ENCODE data around the gene SLCO1C1. TPM values are rescaled to one million over a fixed set of nuclear protein-coding genes. Genes with fewer than 3 reads are reported as not detected.

SLCO1C1 gene
- total and polyA plus RNA-seq, 2 donors (not counting 1 experiment from before 2014, with no cell fraction given) = not detected

DNA sequence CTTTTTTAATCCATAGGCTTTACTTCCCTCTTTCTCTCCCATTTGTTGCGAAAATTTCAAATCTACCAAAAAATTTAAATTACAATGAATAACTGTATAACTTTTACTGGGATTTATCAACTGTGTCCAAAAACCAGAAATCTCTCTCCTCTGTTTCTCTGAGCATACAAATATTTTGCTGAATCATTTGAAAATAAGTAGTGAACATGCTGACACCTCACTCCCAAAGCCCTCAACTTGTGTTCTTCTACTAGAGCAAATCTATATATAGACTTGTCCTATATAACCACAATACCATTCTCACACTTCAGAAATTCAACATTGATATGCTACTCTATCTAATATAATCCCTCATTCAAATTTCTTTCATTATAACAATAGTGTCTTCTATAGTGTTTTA lies 53.1 kb downstream of the SLCO1C1 start:
- no peak overlapping the region for H3K4me3 ChIP-seq (ENCODE audit: control extremely low read depth in 1 of 5, extremely low read depth in 1 of 5, insufficient read depth in 1 of 5, low read depth in 2 of 5, low read length in 4 of 5)
- no peaks in the 10 kb centered on the region for H4K20me1 ChIP-seq (ENCODE audit: control insufficient read depth, insufficient read depth, low read length, poor library complexity, severe bottlenecking)
- intact Hi-C loops (cut with micrococcal nuclease) = no loop called here
- ATAC-seq (ENCODE audit: low read depth) (no peak), DNase-seq (no peak)
- no peaks in the 10 kb centered on the region for H3K4me1 ChIP-seq (ENCODE audit: control insufficient read depth in 2 of 2, insufficient read depth in 2 of 2, low read length in 2 of 2)
- H3K4me2 ChIP-seq (replicated peaks; ENCODE audit: low read depth, low read length, poor library complexity, severe bottlenecking) = no peak overlapping the region
- no peak overlapping the region for H3K27ac ChIP-seq (ENCODE audit: low read length in 2 of 2)
- H2AFZ ChIP-seq (ENCODE audit: insufficient read depth, low read depth, low read length, poor library complexity, severe bottlenecking) = no peak overlapping the region
- Mint-ChIP-seq H3K9me3 (ENCODE audit: insufficient read depth) (no peaks in the 10 kb centered on the region), H3K4me3 (no peak overlapping the region), H3K27ac (no peak overlapping the region), H3K4me1 (no peaks in the 10 kb centered on the region), H3K27me3 (no peaks in the 10 kb centered on the region)
- H3K9ac ChIP-seq (ENCODE audit: low read length) = no peak overlapping the region
- H3K9me3 ChIP-seq (ENCODE audit: control extremely low read depth in 1 of 3, control insufficient read depth in 2 of 3, insufficient read depth in 1 of 3, low read length in 2 of 3) = peaks cover 0 to 1% (median 0%) of the 10 kb centered on the region in 3 donors
- no peak for TF ChIP-seq EZH2 (IDR thresholded peaks at IDR 0.05; ENCODE audit: borderline replicate concordance, insufficient read depth, low read depth, low read length, poor library complexity, severe bottlenecking)
- TF ChIP-seq, protein P1, sequence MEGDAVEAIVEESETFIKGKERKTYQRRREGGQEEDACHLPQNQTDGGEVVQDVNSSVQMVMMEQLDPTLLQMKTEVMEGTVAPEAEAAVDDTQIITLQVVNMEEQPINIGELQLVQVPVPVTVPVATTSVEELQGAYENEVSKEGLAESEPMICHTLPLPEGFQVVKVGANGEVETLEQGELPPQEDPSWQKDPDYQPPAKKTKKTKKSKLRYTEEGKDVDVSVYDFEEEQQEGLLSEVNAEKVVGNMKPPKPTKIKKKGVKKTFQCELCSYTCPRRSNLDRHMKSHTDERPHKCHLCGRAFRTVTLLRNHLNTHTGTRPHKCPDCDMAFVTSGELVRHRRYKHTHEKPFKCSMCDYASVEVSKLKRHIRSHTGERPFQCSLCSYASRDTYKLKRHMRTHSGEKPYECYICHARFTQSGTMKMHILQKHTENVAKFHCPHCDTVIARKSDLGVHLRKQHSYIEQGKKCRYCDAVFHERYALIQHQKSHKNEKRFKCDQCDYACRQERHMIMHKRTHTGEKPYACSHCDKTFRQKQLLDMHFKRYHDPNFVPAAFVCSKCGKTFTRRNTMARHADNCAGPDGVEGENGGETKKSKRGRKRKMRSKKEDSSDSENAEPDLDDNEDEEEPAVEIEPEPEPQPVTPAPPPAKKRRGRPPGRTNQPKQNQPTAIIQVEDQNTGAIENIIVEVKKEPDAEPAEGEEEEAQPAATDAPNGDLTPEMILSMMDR (IDR thresholded peaks at IDR 0.05) = no peak
- ChIA-PET POLR2A (no interaction called here), CTCF (no interaction called here)
- H3K79me2 ChIP-seq (ENCODE audit: control insufficient read depth, insufficient read depth, low read length) = no peaks in the 10 kb centered on the region
- no peaks in the 10 kb centered on the region for H3K27me3 ChIP-seq (replicated peaks in 1 of 4; ENCODE audit: control extremely low read depth in 1 of 4, control insufficient read depth in 3 of 4, insufficient read depth in 4 of 4, low read length in 3 of 4)
- no CpG with 5 or more reads among the region's 1 CpG for WGBS (ENCODE audit: insufficient coverage)
- H3K36me3 ChIP-seq (replicated peaks in 1 of 2; ENCODE audit: control extremely low read depth in 1 of 2, control insufficient read depth in 1 of 2, extremely low read depth in 1 of 2, insufficient read depth in 2 of 2, low read length in 1 of 2) = no peaks in the 10 kb centered on the region

DNA sequence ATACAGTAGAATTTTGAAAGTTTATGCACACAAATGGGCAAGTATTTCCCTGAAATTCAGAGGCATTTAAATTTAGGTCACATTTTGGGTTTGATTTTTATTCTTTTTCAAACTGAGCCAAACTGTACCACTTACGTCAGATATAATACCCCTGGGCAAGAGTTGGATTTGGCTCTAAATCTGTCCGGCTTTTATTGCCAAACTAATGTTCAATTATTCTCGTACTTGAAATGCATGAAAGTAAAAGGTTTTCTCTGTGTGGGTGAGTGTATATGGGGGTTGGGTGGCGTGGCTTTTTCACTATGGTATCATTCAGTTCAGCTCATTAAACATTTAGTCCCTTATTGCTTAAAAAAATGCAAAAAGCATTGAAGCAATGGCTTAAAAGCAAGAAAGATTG lies 55.9 kb downstream of the SLCO1C1 start:
- H3K4me1 ChIP-seq (ENCODE audit: control insufficient read depth in 2 of 2, insufficient read depth in 2 of 2, low read length in 2 of 2) = no peaks in the 10 kb centered on the region
- H3K79me2 ChIP-seq (ENCODE audit: control insufficient read depth, insufficient read depth, low read length) = no peaks in the 10 kb centered on the region
- Mint-ChIP-seq H3K4me1 (no peaks in the 10 kb centered on the region), H3K4me3 (no peak overlapping the region), H3K27ac (no peak overlapping the region), H3K27me3 (no peaks in the 10 kb centered on the region), H3K9me3 (ENCODE audit: insufficient read depth) (no peaks in the 10 kb centered on the region)
- intact Hi-C loops (cut with micrococcal nuclease) = no loop called here
- CTCF ChIA-PET = no interaction called here
- no peaks in the 10 kb centered on the region for H3K9me3 ChIP-seq (ENCODE audit: control extremely low read depth in 1 of 3, control insufficient read depth in 2 of 3, insufficient read depth in 1 of 3, low read length in 2 of 3)
- no peaks in the 10 kb centered on the region for H3K36me3 ChIP-seq (replicated peaks in 1 of 2; ENCODE audit: control extremely low read depth in 1 of 2, control insufficient read depth in 1 of 2, extremely low read depth in 1 of 2, insufficient read depth in 2 of 2, low read length in 1 of 2)
- no CpG with 5 or more reads among the region's 4 CpGs for WGBS (ENCODE audit: insufficient coverage)
- DNase-seq = no peak
- H4K20me1 ChIP-seq (ENCODE audit: control insufficient read depth, insufficient read depth, low read length, poor library complexity, severe bottlenecking) = no peaks in the 10 kb centered on the region
- no peak overlapping the region for H3K27ac ChIP-seq (ENCODE audit: low read length in 2 of 2)
- no peak for ATAC-seq (ENCODE audit: low read depth)
- H3K4me2 ChIP-seq (replicated peaks; ENCODE audit: low read depth, low read length, poor library complexity, severe bottlenecking) = no peak overlapping the region
- POLR2A ChIA-PET = no interaction called here
- H3K9ac ChIP-seq (ENCODE audit: low read length) = no peak overlapping the region
- H3K27me3 ChIP-seq (replicated peaks in 1 of 4; ENCODE audit: control extremely low read depth in 1 of 4, control insufficient read depth in 3 of 4, insufficient read depth in 4 of 4, low read length in 3 of 4) = no peaks in the 10 kb centered on the region
- H2AFZ ChIP-seq (ENCODE audit: insufficient read depth, low read depth, low read length, poor library complexity, severe bottlenecking) = no peak overlapping the region
- TF ChIP-seq, protein P1 (IDR thresholded peaks at IDR 0.05) = no peak
- no peak for TF ChIP-seq EZH2 (IDR thresholded peaks at IDR 0.05; ENCODE audit: borderline replicate concordance, insufficient read depth, low read depth, low read length, poor library complexity, severe bottlenecking)
- no peak overlapping the region for H3K4me3 ChIP-seq (ENCODE audit: control extremely low read depth in 1 of 5, extremely low read depth in 1 of 5, insufficient read depth in 1 of 5, low read depth in 2 of 5, low read length in 4 of 5)

Measured in B cell (primary cell).